ENCODE measurements around the gene AHNAK2.

Gene AHNAK2

GRCh38 chr14:104999361-104999760 is 21.2 kb upstream of the AHNAK2 start:
- no peak for TF ChIP-seq GLIS3 (CRISPR knock-in tag; IDR thresholded peaks at IDR 0.05)
- no peak for ATAC-seq

GRCh38 chr14:104998801-104999200 is 20.6 kb upstream of the AHNAK2 start:
- TF ChIP-seq ZFP30 (CRISPR knock-in tag; IDR thresholded peaks at IDR 0.05) (no peak), TCF4 (CRISPR knock-in tag; IDR thresholded peaks at IDR 0.05; ENCODE audit: borderline replicate concordance) (no peak), BACH2 (CRISPR knock-in tag; IDR thresholded peaks at IDR 0.05; ENCODE audit: borderline replicate concordance) (no peak), SNAI2 (CRISPR knock-in tag; IDR thresholded peaks at IDR 0.05) (no peak), CREB5 (CRISPR knock-in tag; IDR thresholded peaks at IDR 0.05; ENCODE audit: low read depth) (no peak), TOX (CRISPR knock-in tag; IDR thresholded peaks at IDR 0.05; ENCODE audit: borderline replicate concordance) (no peak), CSRNP3 (CRISPR knock-in tag; IDR thresholded peaks at IDR 0.05) (no peak), PATZ1 (CRISPR knock-in tag; IDR thresholded peaks at IDR 0.05; ENCODE audit: borderline replicate concordance) (no peak), TSHZ2 (CRISPR knock-in tag; IDR thresholded peaks at IDR 0.05) (no peak), PPARA (CRISPR knock-in tag; IDR thresholded peaks at IDR 0.05; ENCODE audit: borderline replicate concordance) (no peak), ZFP3 (CRISPR knock-in tag; IDR thresholded peaks at IDR 0.05) (no peak), POU6F1 (CRISPR knock-in tag; IDR thresholded peaks at IDR 0.05; ENCODE audit: borderline replicate concordance, low read depth) (no peak), RARB (CRISPR knock-in tag; IDR thresholded peaks at IDR 0.05) (no peak)
- ATAC-seq: no peak

GRCh38 chr14:104996483-104996882 is 18.3 kb upstream of the AHNAK2 start:
- ATAC-seq: no peak
- TF ChIP-seq SNAI2 (CRISPR knock-in tag; IDR thresholded peaks at IDR 0.05) (no peak), ARNTL (CRISPR knock-in tag; IDR thresholded peaks at IDR 0.05; ENCODE audit: borderline replicate concordance, low read depth) (no peak), ZFP30 (CRISPR knock-in tag; IDR thresholded peaks at IDR 0.05) (no peak), ZFP3 (CRISPR knock-in tag; IDR thresholded peaks at IDR 0.05) (no peak), PATZ1 (CRISPR knock-in tag; IDR thresholded peaks at IDR 0.05; ENCODE audit: borderline replicate concordance) (no peak), ESRRG (CRISPR knock-in tag; IDR thresholded peaks at IDR 0.05) (no peak), TSHZ2 (CRISPR knock-in tag; IDR thresholded peaks at IDR 0.05) (no peak), ZNF565 (CRISPR knock-in tag; conservative IDR thresholded peaks at IDR 0.05; ENCODE audit: low read depth) (no peak), CSRNP3 (CRISPR knock-in tag; IDR thresholded peaks at IDR 0.05) (no peak)

Data from SK-N-SH treated with all-trans-retinoic acid at 6 μM for 48 hours (cell line).